WERI-Rb-1 (cell line): ENCODE results near the gene CGB7.

Experiments used
- DNase-seq: peaks from one replicate; pipeline ENCODE4 v3.0.0-alpha.2; 2020
- H3K27ac ChIP-seq: fragments of 250-450 bp; sonication (Bioruptor Pico); 2 replicates; pipeline ENCODE4 v1.5.1; 2020; ENCODE audit warnings: mild to moderate bottlenecking, moderate library complexity
- H3K27me3 ChIP-seq: fragments of 250-450 bp; sonication (Bioruptor Pico); 2 replicates; pipeline ENCODE4 v1.5.1; 2021; ENCODE audit warnings: mild to moderate bottlenecking, low read depth, moderate library complexity; ENCODE audit not compliant: insufficient read depth, severe bottlenecking
- H3K36me3 ChIP-seq: fragments of 250-450 bp; sonication (Bioruptor Pico); 2 replicates; pipeline ENCODE4 v1.5.1; 2020; ENCODE audit warnings: mild to moderate bottlenecking, moderate library complexity
- H3K4me3 ChIP-seq: 2 replicates; pipeline ENCODE4 v1.5.1; 2011; ENCODE audit warnings: low read depth, mild to moderate bottlenecking, control low read depth, low read length
- H3K9me3 ChIP-seq: fragments of 250-450 bp; sonication (Bioruptor Pico); 2 replicates; pipeline ENCODE4 v1.5.1; 2021; ENCODE audit warnings: mild to moderate bottlenecking, moderate library complexity; ENCODE audit not compliant: severe bottlenecking
- TF ChIP-seq, protein P1 (sequence below): IDR thresholded peaks from 2 replicates; pipeline ENCODE4 v1.5.1; 2011; ENCODE audit warnings: low read depth, mild to moderate bottlenecking, control low read depth, inconsistent platforms, low read length

CGB7 gene

DNA sequence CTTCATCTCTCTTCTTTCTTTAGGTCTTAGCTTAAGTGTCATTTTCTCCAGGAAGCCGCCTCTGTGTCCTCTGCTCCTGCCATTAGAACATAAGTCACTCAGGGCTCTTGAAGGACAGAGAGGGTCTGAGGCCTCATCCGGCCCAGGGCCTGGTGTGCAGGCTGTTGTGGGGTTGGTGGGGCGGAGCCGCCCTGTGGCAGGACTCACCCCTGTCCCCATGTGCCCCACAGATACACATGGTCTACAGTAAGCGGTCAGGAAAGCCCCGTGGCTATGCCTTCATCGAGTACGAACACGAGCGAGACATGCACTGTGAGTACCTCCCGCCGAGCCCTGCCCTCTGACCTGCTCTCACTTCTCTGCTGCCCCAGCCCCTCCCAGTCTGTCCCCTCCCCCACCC lies 43.6 kb upstream of the CGB7 start:
- TF ChIP-seq, protein P1, sequence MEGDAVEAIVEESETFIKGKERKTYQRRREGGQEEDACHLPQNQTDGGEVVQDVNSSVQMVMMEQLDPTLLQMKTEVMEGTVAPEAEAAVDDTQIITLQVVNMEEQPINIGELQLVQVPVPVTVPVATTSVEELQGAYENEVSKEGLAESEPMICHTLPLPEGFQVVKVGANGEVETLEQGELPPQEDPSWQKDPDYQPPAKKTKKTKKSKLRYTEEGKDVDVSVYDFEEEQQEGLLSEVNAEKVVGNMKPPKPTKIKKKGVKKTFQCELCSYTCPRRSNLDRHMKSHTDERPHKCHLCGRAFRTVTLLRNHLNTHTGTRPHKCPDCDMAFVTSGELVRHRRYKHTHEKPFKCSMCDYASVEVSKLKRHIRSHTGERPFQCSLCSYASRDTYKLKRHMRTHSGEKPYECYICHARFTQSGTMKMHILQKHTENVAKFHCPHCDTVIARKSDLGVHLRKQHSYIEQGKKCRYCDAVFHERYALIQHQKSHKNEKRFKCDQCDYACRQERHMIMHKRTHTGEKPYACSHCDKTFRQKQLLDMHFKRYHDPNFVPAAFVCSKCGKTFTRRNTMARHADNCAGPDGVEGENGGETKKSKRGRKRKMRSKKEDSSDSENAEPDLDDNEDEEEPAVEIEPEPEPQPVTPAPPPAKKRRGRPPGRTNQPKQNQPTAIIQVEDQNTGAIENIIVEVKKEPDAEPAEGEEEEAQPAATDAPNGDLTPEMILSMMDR = no peak
- H3K9me3 ChIP-seq = no peaks in the 10 kb centered on the region
- no peak overlapping the region for H3K4me3 ChIP-seq
- DNase-seq = no peak
- H3K36me3 ChIP-seq = peaks cover 86% of the 10 kb centered on the region
- no peak overlapping the region for H3K27ac ChIP-seq
- no peaks in the 10 kb centered on the region for H3K27me3 ChIP-seq

DNA sequence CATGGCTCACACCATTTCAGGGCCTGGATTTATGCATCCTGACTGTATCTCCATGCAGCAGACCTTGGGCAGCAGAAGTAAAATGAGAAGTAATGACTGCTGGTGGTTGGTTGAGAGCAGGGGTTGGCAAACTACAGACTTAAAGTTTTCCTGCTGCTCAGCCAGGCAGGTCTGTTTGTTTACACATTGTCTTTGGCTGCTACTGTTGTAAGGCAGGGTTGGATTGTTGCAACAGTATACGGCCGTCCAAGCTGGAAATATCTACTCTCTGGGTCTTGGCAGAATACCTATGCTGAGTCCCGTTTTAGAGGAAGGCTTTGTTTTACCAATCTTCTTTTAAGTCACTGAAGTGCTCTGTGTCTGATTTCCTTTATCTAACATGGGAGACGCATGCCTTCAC lies 41.2 kb upstream of the CGB7 start:
- H3K27ac ChIP-seq = no peak overlapping the region

DNA sequence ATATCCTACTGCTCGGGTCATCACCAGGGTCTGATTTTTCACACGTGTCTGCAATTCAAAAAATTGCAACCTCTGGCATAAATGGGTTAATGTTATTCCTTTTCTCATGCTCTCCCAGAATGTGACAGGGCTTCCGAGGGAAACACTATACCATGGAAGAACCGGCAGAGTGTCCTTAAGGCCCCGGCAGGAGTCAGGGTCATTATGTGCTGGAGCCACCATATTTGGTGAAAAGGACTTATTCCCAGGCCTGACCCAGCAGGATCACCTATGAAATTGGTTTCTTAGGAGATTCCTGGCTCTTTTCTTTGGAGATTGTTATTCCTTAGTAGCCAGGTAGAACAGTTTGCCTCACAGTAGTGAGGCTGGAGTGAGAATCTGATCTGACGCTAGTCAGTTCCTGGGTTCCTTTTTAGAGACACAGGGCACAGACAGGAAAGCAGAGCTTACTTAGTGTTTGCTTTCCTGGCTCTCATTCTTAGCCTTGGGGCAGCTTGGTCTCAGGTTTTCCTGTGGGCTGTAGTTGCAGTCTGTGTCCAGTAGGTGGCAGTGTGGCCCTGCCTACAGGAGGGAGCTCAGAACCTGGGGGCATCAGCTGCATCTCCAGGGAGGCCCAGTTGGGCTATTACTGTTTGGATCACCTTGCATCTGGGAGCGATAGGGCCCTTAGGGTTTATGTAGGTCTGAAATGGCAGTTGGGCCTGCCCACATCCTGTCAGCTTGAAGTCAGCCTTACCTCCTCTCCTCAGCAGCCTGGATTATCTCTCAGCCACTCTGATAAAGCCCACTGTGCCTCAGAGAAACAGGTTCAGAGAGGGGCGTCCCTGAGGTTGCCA lies 40.1 kb upstream of the CGB7 start:
- TF ChIP-seq, protein P1 = peak; percentile 94
- Histone ChIP-seq H3K27ac (peak overlapping the region; percentile 9), H3K36me3 (peaks cover 87% of the 10 kb centered on the region)

More for the DNA sequence above, 41.2 kb upstream of the CGB7 start:
- TF ChIP-seq, protein P1 = no peak
- no peak for DNase-seq
- peaks cover 87% of the 10 kb centered on the region for H3K36me3 ChIP-seq
- no peaks in the 10 kb centered on the region for H3K27me3 ChIP-seq
- H3K4me3 ChIP-seq = no peak overlapping the region
- no peaks in the 10 kb centered on the region for H3K9me3 ChIP-seq

DNA sequence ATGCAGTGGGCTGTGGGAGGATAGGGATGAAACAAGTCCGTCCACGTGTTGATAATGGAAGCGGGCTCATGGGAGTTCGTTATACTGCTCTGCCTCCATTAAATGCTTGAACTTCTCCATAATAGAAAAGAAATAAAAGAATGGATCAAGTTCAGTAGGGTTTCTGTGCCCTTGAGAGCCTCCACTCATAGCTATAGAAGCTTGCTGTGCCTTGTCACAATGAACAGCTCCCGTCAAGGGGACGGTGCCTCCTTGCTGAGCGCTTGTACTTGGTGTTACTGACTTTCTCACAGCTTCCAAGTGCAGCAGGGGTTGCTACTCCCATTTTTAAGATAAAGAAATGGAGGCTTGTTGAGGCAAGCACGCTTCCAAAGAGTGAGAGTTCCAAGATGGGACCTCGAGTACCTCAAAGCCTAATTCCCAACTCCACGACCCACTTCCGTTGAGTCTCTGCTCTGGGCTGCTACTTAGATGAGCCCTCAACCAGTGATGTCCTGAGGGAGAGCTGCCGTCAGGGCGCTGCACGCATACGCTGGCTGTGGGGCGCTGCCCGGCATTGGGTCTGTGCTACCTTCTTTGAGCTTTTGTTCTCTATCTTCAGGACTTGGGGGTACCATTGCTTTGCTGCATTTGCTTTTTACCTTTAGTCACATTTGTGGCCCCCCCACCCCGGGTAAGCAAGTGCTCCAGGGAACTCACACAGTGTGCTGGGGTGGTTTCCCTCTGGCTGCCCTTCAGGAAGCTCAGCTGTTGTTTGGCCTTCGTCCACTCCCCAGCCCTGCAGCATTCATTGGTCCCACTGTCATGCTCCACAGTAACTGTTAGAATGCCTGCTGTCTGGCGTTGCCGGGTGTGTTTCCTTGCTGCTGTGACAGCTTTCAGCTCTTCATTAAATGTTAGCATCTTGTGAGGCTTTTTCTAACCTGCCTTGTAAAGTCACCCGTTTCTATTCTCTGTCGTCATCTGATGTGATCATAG lies 37.2 kb upstream of the CGB7 start:
- Histone ChIP-seq H3K9me3 (no peaks in the 10 kb centered on the region), H3K27me3 (no peaks in the 10 kb centered on the region), H3K36me3 (peaks cover 94% of the 10 kb centered on the region), H3K27ac (no peak overlapping the region), H3K4me3 (no peak overlapping the region)
- TF ChIP-seq, protein P1 = no peak
- no peak for DNase-seq

More for the DNA sequence above, 40.1 kb upstream of the CGB7 start:
- Histone ChIP-seq H3K27me3 (no peaks in the 10 kb centered on the region), H3K9me3 (no peaks in the 10 kb centered on the region), H3K4me3 (no peak overlapping the region)
- DNase-seq = peak; percentile 76

DNA sequence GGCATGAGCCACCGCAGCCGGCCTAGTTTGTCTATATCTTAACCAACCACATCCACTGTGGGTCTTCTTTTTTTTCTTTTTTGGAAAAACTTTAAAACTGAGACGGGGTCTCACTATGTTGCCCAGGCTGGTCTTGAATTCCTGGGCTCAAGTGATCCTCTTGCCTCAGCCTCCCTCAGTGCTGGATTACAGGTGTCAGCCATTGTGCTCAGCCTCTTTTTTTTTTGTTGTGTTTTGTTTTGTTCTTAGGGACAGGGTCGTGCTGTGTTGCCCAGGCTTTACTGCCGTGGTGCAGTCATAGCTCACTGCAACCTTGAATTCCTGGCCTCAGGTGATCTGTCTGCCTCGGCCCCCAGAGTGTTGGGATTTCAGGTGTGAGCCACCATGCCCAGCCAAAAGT lies 35.1 kb upstream of the CGB7 start:
- H3K27ac ChIP-seq = no peak overlapping the region
- DNase-seq = no peak

More for the DNA sequence above, 35.1 kb upstream of the CGB7 start:
- TF ChIP-seq, protein P1 = no peak
- H3K9me3 ChIP-seq = no peaks in the 10 kb centered on the region
- H3K36me3 ChIP-seq = peaks cover 90% of the 10 kb centered on the region
- no peak overlapping the region for H3K4me3 ChIP-seq
- H3K27me3 ChIP-seq = no peaks in the 10 kb centered on the region
